ENCODE results near the gene CCDC102A. TPM values are rescaled to one million over a fixed set of nuclear protein-coding genes. Genes with fewer than 3 reads are reported as not detected.
"Not testable (repeated sequence)": the region's sequence is repeated elsewhere in the genome, so short reads cannot be mapped to it uniquely, and the experiment has no call there.

CCDC102A gene
- polyA plus RNA-seq, 1 donor, result 12.2 TPM

GRCh38 chr16:57565461-57565860, 29.1 kb upstream of the CCDC102A start:
- DNase-seq (ENCODE audit: low read depth), result no peak

DNA sequence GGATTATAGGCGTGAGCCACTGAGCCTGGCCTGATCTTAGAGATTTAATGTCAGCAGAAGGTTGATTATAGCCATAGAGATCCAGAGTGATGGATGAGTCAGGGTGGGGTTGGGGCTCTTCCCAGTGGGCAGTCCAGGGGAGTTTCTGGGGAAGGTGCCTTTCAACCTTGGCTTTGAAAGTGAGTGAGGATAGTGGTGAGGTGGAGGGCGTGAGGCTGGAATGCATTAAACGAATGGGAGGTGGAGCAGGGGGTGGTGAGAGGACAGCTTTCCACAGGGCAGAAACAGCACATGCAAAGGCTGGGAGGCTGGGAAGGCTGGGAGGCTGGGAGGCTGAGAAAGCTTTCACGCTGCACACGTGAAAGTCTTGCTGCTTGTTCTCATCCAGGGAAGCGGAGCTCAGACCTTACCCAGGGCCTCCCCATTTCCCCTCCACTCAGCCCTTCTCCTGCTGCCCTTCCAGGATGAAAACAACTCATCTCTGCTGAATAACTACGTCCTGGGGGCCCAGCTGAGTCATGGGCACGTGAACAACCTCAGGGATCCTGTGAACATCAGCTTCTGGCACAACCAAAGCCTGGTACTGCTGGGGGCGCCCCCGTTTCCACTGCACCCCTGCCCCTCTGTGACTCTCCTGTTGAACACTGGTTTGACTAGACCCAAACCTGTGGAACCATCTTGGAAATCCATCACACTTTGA, 28.4 kb upstream of the CCDC102A start:
- DNase-seq (ENCODE audit: low read depth), result no peak

DNA sequence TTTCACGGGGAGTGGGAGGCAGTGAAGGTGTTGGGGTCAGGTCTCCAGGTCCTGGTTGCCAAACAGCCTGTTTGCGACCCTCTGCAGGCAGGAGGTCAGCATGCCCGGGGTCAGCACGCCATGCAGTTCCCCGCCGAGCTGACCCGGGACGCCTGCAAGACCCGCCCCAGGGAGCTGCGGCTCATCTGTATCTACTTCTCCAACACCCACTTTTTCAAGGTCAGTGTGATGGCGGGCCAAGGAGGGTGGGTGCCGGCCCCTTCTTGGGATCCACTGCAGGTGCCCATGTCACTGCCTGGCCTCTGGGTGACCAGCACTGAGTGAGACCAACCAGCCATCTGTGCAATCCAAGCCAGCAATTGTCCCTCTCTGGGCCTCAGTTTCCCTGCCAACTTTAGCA, 27.4 kb upstream of the CCDC102A start:
- no peak for DNase-seq (ENCODE audit: low read depth)

- no peak for DNase-seq (ENCODE audit: low read depth)
Measured at GRCh38 chr16:57563487-57563750, 27.0 kb upstream of the CCDC102A start.

- DNase-seq (ENCODE audit: low read depth), result no peak
Measured at GRCh38 chr16:57562669-57563486, 26.5 kb upstream of the CCDC102A start.

GRCh38 chr16:57562066-57562465, 25.7 kb upstream of the CCDC102A start:
- DNase-seq (ENCODE audit: low read depth), result no peak

- no peak for DNase-seq (ENCODE audit: low read depth)
Measured at GRCh38 chr16:57559072-57559790, 22.9 kb upstream of the CCDC102A start.

- DNase-seq (ENCODE audit: low read depth), result no peak
Measured at GRCh38 chr16:57556941-57557541, 20.7 kb upstream of the CCDC102A start.

DNA sequence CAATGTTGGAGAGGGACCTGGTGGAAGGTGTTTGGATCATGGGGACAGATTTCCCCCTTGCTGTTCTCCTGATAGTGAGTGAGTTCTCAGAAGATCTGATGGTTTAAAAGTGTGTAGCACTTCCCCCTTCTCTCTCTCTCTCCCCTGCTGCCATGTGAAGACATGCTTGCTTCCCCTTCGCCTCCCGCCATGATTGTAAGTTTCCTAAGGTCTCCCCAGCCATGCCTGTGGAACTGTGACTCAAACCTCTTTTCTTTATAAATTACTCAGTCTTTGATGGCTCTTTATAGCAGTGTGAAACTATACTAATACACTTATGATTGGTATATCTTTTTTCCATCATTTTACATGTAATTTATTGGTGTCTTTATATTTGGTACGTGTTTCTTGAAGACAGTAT, 19.5 kb upstream of the CCDC102A start:
- DNase-seq (ENCODE audit: low read depth), result no peak

DNA sequence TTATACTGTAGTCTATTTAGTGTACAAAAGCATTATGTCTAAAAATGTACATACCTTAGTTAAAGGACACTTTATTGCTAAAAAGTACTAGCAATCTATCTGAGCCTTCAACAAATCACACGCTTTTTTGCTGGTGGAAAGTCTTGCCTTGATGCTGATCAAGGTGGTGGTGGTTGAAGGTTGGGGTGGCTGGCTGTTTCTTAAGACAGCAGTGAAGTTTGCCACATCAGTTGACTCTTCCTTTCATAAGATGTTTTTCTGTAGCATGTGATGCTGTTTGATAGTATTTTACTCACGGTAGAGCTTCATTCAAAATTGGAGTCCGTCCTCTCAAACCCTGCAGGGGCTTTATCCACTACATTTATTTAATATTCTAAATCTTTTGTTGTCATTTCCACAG, 14.7 kb upstream of the CCDC102A start:
- no peak for DNase-seq (ENCODE audit: low read depth)

DNA sequence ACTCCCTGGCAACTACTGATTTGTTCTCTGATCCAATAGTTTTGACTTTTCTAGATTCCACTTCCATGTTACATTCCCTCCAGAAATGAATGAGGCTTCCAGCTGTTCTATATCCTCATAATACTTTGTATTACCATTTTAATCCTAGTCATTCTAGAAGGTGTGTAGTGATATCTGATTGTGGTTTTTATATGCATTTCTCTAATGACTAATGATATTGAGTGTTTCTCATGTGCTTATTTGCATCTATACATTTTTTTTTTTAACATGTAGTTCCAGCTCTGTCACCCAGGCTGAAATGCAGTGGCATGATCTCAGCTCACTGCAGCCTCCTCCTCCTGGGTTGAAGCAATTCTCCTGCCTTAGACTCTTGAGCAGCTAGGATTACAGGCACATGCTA, 13.4 kb upstream of the CCDC102A start:
- no peak for DNase-seq (ENCODE audit: low read depth)

GRCh38 chr16:57548408-57548807, 12.0 kb upstream of the CCDC102A start:
- DNase-seq (ENCODE audit: low read depth), result no peak

GRCh38 chr16:57547524-57547923, 11.2 kb upstream of the CCDC102A start:
- DNase-seq (ENCODE audit: low read depth), result not testable (repeated sequence)

- DNase-seq (ENCODE audit: low read depth), result no peak
Measured at GRCh38 chr16:57544124-57544653, 7.8 kb upstream of the CCDC102A start.

DNA sequence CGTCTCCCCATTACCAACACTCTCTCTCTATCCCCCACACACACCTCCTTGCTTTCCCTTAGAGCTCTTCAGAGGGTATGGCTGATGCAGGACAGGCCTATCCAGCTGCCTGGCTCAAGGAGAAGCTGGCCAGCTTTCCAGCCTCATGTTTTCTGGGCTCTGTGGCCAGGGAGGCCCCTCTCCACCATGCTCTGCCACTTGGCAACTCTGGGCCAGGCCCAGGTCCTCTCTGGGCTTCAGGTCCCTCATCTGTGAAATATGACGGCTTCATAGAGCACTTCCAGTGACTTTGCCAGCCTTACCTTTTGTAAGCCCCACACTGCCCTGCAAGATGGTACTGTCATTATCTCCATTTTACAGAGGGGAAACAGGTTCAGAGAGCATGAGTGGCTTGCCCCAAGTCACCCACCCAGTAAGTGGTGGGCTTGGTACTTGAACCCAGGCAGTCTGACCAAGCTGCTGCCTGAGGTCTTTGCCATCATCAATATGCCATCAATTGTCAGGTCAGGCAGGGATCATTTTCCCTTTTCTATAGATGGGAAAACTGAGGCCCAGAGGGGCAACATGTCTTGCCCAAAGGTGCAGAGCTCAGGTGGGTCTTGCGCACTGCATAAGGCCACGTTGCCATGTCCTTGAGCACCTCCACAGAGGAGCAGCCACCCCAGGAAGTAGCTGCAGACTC, 5.5 kb upstream of the CCDC102A start:
- no peak for DNase-seq (ENCODE audit: low read depth)

DNA sequence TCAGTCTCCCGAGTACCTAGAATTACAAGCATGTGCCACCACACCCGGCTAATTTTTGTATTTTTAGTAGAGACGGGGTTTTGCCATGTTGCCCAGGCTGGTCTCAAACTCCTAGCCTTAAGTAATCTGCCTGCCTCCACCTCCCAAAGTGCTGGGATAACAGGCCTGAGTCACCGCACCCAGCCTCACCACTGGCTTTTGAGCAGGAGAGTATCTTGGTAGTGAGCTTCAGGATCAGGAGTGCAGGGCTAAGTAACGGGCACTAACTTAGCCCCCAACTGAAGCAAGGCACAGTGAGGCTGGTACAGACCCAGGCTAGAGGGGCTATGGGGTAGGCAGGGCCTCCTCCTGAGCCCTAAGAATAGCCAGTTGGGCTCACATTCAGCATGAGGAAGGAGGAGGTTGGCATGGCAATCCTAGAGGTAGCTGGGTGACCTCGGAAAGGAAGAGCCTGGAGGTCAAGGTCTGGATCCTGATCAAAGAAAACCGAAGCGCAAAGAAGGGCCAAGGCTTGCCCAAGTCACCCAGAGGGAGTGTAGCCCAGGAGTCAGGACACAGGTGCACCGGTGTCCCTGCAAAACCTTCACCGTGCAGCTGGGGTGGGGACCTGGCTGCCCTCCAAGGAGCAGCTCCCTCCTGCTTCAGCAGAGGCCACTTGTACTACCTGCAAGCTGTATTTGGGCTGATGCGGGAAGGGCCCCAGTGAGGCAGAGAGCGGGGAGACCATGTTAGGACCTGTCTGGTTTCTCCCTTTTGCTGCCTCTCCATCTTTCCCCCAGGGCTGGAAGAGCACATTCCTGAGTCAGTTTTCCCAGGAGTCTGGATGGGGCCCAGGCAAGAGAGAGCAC, 4.8 kb upstream of the CCDC102A start:
- DNase-seq (ENCODE audit: low read depth), result no peak

- no peak for DNase-seq (ENCODE audit: low read depth)
Measured at GRCh38 chr16:57540387-57540786, 4.0 kb upstream of the CCDC102A start.

GRCh38 chr16:57539072-57539796, 2.9 kb upstream of the CCDC102A start:
- no peak for DNase-seq (ENCODE audit: low read depth)

DNA sequence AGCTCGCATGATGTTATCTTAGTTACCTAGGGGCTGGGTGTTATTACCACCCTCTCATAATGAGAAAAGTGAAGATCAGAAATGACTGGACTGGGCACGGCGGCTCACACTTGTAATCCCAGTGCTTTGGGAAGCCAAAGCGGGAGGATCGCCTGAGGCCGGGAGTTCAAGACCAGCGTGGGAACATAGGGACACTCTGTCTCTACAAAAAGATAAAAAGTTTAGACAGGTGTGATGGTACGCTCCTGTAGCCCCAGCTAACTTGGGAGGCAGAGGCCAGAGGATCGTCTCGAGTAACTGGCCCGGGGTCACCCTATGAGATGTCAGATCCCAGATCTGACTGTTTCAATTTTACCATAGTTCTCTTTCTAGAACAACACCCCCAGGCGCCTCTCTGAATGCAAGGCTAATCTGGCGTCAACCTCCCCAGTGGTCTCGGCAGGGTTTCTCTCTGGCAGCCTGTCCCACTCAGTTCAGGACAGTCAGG, 1.9 kb upstream of the CCDC102A start:
- DNase-seq (ENCODE audit: low read depth), result no peak
